ENCODE data around the gene FGFR4.

- TF ChIP-seq CTCF (IDR thresholded peaks at IDR 0.05) = no peak
- no peak for TF ChIP-seq POLR2A (IDR thresholded peaks at IDR 0.05)
- TF ChIP-seq POLR2AphosphoS5 (IDR thresholded peaks at IDR 0.05; ENCODE audit: insufficient read depth in 1 of 2, low read depth in 1 of 2) = no peak
Measured at GRCh38 chr5:177044641-177045040, 42.1 kb upstream of the FGFR4 start.
